ENCODE measurements around the gene AGAP1.

The AGAP1 gene

DNA sequence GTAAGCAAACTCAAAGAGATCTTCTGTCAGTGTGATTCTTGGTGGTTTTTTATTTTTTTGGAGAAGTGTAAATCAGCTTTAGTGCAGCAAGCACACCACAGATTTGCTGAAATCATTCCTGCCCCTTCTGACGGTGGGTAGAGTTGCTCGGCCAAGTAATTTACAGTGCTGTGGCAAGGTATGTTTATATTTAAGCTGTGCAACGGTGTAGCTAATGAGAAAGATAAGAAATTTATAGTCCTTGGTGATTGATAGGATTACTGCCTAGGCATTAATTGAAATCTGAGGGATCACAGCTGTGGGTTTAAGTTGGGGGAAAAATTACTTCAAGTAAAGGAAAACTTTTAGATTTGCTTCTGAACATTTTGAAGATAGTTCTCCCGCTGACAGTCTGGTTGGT, 286.6 kb downstream of the AGAP1 start:
- 94 to 95% methylated on average over 4 of the region's 4 CpGs for WGBS, 2 experiments
- no peaks in the 10 kb centered on the region for H3K27me3 ChIP-seq (ENCODE audit: control insufficient read depth, insufficient read depth, low read length, poor library complexity, severe bottlenecking)
- no peaks in the 10 kb centered on the region for H3K9me3 ChIP-seq (ENCODE audit: control insufficient read depth, low read length)
- no peak overlapping the region for H3K4me3 ChIP-seq (ENCODE audit: insufficient read depth, low read depth, low read length)
- no peak overlapping the region for H3K27ac ChIP-seq (ENCODE audit: insufficient read depth, low read depth, low read length, poor library complexity, severe bottlenecking)
- H3K36me3 ChIP-seq (ENCODE audit: control insufficient read depth, insufficient read depth, low read length), result no peaks in the 10 kb centered on the region
- no peaks in the 10 kb centered on the region for H3K4me1 ChIP-seq (ENCODE audit: control insufficient read depth, insufficient read depth, low read length)

DNA sequence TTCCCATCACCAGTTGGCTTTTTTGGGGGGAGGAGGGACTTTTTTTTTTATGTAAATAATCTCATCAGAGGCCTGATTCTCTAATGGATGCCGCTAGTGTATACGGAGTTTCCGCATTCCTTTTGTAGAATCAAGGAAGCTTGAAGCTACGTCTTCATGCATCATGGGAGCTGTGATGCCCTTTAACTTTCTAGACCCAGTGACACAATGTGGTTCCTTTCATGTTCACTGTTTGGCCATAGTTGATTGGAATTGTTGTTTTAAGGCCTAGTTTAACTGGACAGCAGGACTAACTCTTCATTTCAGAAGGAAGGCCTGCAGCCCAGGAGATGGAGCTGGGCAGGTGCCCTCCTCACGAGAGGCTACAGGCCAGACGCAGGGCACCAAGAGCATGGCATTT, 287.9 kb downstream of the AGAP1 start:
- Histone ChIP-seq H3K9me3 (ENCODE audit: control insufficient read depth, low read length) (no peaks in the 10 kb centered on the region), H3K36me3 (ENCODE audit: control insufficient read depth, insufficient read depth, low read length) (no peaks in the 10 kb centered on the region), H3K4me3 (ENCODE audit: insufficient read depth, low read depth, low read length) (no peak overlapping the region), H3K4me1 (ENCODE audit: control insufficient read depth, insufficient read depth, low read length) (no peaks in the 10 kb centered on the region), H3K27ac (ENCODE audit: insufficient read depth, low read depth, low read length, poor library complexity, severe bottlenecking) (no peak overlapping the region), H3K27me3 (ENCODE audit: control insufficient read depth, insufficient read depth, low read length, poor library complexity, severe bottlenecking) (no peaks in the 10 kb centered on the region)
- WGBS, 2 experiments, result 95% methylated on average over 6 of the region's 6 CpGs

DNA sequence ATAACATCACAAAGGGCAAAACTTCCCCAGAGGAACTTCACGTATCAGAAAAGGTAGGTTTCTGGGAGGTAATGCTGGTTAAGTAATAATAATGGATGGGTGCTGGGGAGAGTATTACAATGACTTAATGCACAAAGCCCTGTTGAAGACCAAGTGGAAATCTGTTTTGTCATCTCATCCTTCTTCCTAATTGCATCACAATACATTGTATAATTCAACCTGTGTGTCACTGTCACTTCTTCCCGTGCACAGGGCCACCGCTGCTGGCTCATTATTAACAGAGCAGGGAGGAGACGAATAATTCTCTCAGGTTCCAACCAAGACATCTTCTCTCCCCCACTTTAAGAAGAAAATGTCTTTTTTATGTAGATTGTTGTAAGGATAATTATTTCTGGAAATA, 290.9 kb downstream of the AGAP1 start:
- no peaks in the 10 kb centered on the region for H3K36me3 ChIP-seq (ENCODE audit: control insufficient read depth, insufficient read depth, low read length)
- no peak overlapping the region for H3K4me3 ChIP-seq (ENCODE audit: insufficient read depth, low read depth, low read length)
- no peaks in the 10 kb centered on the region for H3K9me3 ChIP-seq (ENCODE audit: control insufficient read depth, low read length)
- H3K27me3 ChIP-seq (ENCODE audit: control insufficient read depth, insufficient read depth, low read length, poor library complexity, severe bottlenecking), result no peaks in the 10 kb centered on the region
- H3K4me1 ChIP-seq (ENCODE audit: control insufficient read depth, insufficient read depth, low read length), result no peaks in the 10 kb centered on the region
- no peak overlapping the region for H3K27ac ChIP-seq (ENCODE audit: insufficient read depth, low read depth, low read length, poor library complexity, severe bottlenecking)
- WGBS, 2 experiments, result 85% methylated on average over 2 to 3 of the region's 4 CpGs

DNA sequence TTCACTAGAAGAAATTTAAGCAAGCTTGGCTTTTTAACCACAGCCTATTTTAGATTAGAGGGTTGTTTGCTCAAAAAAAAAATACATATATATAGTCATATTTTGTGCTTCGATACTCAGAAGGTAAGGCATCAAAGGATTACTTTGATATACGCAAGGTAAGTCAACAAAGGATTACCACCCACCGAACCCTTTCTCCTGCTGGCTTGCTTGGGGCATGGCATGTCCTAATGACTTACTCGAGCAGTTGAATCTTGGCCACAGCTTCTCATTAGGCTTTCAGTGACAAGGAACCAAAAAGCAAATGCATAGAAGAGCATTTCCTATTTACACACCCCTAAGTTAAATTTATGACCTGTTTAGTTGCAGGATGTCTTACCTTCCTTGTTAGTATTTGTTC, 295.7 kb downstream of the AGAP1 start:
- no peaks in the 10 kb centered on the region for H3K27me3 ChIP-seq (ENCODE audit: control insufficient read depth, insufficient read depth, low read length, poor library complexity, severe bottlenecking)
- H3K27ac ChIP-seq (ENCODE audit: insufficient read depth, low read depth, low read length, poor library complexity, severe bottlenecking), result no peak overlapping the region
- no peaks in the 10 kb centered on the region for H3K36me3 ChIP-seq (ENCODE audit: control insufficient read depth, insufficient read depth, low read length)
- H3K4me1 ChIP-seq (ENCODE audit: control insufficient read depth, insufficient read depth, low read length), result no peaks in the 10 kb centered on the region
- H3K9me3 ChIP-seq (ENCODE audit: control insufficient read depth, low read length), result no peaks in the 10 kb centered on the region
- WGBS, 2 experiments, result 80 to 84% methylated on average over 4 of the region's 4 CpGs
- H3K4me3 ChIP-seq (ENCODE audit: insufficient read depth, low read depth, low read length), result no peak overlapping the region

DNA sequence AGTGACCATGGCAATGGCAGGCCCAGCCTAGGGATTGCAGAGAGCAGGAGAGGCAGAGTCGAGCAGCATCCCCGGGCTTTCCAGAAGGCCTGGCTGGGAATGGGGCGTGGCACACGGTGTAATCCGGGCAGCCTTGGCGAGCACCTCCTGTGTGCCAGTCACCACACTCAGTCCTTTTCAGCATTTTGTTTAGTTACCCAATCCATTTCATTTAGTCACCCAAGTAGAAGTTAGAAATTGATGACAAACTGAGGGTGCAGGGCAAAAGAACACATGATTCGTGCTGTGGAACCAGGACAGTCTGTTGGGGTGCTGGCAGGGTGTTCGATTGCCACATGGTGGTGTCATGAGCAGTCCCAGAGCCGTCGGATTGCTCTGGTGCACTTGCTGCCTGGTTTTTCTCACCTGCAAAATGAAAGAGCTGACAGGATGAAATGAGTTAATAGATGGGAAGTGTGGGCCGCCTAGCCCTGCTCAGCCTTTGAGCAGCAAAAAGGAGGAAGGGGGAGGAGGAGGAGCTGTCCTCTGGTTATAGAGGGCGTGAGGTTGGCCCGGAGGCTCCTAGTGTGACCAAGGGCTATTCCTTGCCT, 299.4 kb downstream of the AGAP1 start:
- no peaks in the 10 kb centered on the region for H3K9me3 ChIP-seq (ENCODE audit: control insufficient read depth, low read length)
- H3K36me3 ChIP-seq (ENCODE audit: control insufficient read depth, insufficient read depth, low read length), result peaks cover 7% of the 10 kb centered on the region
- 69 to 73% methylated on average over 13 of the region's 13 CpGs for WGBS, 2 experiments
- H3K27ac ChIP-seq (ENCODE audit: insufficient read depth, low read depth, low read length, poor library complexity, severe bottlenecking), result no peak overlapping the region
- no peak overlapping the region for H3K4me3 ChIP-seq (ENCODE audit: insufficient read depth, low read depth, low read length)
- H3K27me3 ChIP-seq (ENCODE audit: control insufficient read depth, insufficient read depth, low read length, poor library complexity, severe bottlenecking), result no peaks in the 10 kb centered on the region
- no peaks in the 10 kb centered on the region for H3K4me1 ChIP-seq (ENCODE audit: control insufficient read depth, insufficient read depth, low read length)

DNA sequence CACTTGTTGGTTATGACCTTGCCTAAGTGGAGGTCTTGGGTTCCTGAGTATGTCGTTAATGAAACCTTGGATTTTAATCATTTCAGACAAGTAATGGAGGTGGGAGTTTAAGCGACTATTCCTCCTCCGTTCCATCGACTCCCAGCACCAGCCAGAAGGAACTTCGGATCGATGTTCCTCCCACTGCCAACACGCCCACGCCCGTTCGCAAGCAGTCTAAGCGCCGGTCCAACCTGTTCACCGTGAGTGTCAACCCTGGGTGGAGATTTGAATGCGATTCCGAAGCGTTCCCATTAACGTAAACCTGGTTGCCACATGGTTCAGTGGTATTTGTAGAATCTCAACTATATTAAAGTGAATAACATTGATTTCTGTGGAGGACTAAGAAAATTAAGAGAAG, 305.4 kb downstream of the AGAP1 start:
- Histone ChIP-seq H3K27me3 (ENCODE audit: control insufficient read depth, insufficient read depth, low read length, poor library complexity, severe bottlenecking) (no peaks in the 10 kb centered on the region), H3K4me1 (ENCODE audit: control insufficient read depth, insufficient read depth, low read length) (no peaks in the 10 kb centered on the region), H3K4me3 (ENCODE audit: insufficient read depth, low read depth, low read length) (no peak overlapping the region), H3K36me3 (ENCODE audit: control insufficient read depth, insufficient read depth, low read length) (peaks cover 16% of the 10 kb centered on the region), H3K27ac (ENCODE audit: insufficient read depth, low read depth, low read length, poor library complexity, severe bottlenecking) (no peak overlapping the region), H3K9me3 (ENCODE audit: control insufficient read depth, low read length) (no peaks in the 10 kb centered on the region)
- 95 to 97% methylated on average over 17 of the region's 17 CpGs for WGBS, 2 experiments

DNA sequence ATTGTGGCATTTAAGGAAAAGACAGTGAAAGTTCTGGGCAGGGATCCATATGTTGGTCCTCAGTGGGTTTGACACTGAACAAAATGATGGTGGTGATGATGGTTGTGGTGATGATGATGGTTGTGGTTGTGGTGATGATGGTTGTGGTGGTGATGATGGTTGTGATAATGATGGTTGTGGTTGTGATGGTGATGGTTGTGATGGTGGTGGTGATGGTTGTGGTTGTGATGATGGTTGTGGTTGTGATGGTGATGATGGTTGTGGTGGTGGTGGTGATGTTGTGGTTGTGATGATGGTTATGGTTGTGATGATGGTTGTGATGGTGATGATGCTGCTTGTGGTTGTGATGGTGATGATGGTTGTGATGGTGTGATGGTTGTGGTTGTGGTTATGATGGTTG, 308.7 kb downstream of the AGAP1 start:
- H3K4me1 ChIP-seq (ENCODE audit: control insufficient read depth, insufficient read depth, low read length), result no peaks in the 10 kb centered on the region
- H3K9me3 ChIP-seq (ENCODE audit: control insufficient read depth, low read length), result no peaks in the 10 kb centered on the region
- H3K4me3 ChIP-seq (ENCODE audit: insufficient read depth, low read depth, low read length), result no peak overlapping the region
- H3K27me3 ChIP-seq (ENCODE audit: control insufficient read depth, insufficient read depth, low read length, poor library complexity, severe bottlenecking), result no peaks in the 10 kb centered on the region
- peaks cover 15% of the 10 kb centered on the region for H3K36me3 ChIP-seq (ENCODE audit: control insufficient read depth, insufficient read depth, low read length)
- no peak overlapping the region for H3K27ac ChIP-seq (ENCODE audit: insufficient read depth, low read depth, low read length, poor library complexity, severe bottlenecking)

DNA sequence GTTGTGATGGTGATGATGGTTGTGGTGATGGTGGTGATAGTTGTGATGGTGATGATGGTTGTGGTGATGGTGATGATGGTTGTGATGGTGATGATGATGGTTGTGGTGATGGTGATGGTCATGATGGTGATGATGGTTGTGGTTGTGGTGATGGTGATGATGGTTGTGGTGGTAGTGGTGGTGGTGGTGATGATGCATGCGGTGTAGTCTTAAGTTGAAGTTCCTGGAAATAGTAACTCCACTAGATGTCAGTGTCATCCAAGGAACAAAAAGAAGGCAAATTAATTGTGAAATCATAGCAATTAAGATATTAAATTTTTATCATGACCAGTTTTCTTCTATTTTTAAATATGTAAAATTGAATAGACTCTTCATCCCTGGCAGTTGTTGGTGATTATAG, 309.2 kb downstream of the AGAP1 start:
- Histone ChIP-seq H3K36me3 (ENCODE audit: control insufficient read depth, insufficient read depth, low read length) (peaks cover 10% of the 10 kb centered on the region), H3K27me3 (ENCODE audit: control insufficient read depth, insufficient read depth, low read length, poor library complexity, severe bottlenecking) (no peaks in the 10 kb centered on the region), H3K4me1 (ENCODE audit: control insufficient read depth, insufficient read depth, low read length) (no peaks in the 10 kb centered on the region), H3K4me3 (ENCODE audit: insufficient read depth, low read depth, low read length) (no peak overlapping the region), H3K9me3 (ENCODE audit: control insufficient read depth, low read length) (no peaks in the 10 kb centered on the region), H3K27ac (ENCODE audit: insufficient read depth, low read depth, low read length, poor library complexity, severe bottlenecking) (no peak overlapping the region)
- WGBS, 2 experiments, result 86 to 96% methylated on average over 1 of the region's 1 CpG

DNA sequence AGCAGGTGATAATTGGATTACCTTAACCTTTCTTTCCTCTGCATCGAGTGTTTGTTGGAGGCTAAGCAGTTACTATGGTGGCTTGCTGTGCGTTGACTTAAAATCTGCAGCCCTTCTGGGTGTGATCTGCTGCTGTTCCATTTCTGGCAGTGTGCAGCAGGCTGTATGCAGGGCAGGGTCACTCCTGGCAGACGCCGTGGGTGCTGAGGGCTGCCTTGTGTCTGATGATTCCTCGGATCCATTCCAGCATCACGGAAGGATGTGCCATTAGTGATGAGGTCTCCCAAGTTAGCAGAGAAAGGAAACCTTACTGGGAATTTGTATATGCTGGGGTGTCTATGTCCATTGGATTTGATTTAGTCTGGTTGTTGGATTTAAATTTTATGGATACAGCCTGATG, 310.8 kb downstream of the AGAP1 start:
- Histone ChIP-seq H3K27me3 (ENCODE audit: control insufficient read depth, insufficient read depth, low read length, poor library complexity, severe bottlenecking) (no peaks in the 10 kb centered on the region), H3K4me3 (ENCODE audit: insufficient read depth, low read depth, low read length) (no peak overlapping the region), H3K27ac (ENCODE audit: insufficient read depth, low read depth, low read length, poor library complexity, severe bottlenecking) (no peak overlapping the region), H3K9me3 (ENCODE audit: control insufficient read depth, low read length) (no peaks in the 10 kb centered on the region), H3K4me1 (ENCODE audit: control insufficient read depth, insufficient read depth, low read length) (no peaks in the 10 kb centered on the region), H3K36me3 (ENCODE audit: control insufficient read depth, insufficient read depth, low read length) (peaks cover 6% of the 10 kb centered on the region)
- 91% methylated on average over 6 of the region's 6 CpGs for WGBS, 2 experiments

DNA sequence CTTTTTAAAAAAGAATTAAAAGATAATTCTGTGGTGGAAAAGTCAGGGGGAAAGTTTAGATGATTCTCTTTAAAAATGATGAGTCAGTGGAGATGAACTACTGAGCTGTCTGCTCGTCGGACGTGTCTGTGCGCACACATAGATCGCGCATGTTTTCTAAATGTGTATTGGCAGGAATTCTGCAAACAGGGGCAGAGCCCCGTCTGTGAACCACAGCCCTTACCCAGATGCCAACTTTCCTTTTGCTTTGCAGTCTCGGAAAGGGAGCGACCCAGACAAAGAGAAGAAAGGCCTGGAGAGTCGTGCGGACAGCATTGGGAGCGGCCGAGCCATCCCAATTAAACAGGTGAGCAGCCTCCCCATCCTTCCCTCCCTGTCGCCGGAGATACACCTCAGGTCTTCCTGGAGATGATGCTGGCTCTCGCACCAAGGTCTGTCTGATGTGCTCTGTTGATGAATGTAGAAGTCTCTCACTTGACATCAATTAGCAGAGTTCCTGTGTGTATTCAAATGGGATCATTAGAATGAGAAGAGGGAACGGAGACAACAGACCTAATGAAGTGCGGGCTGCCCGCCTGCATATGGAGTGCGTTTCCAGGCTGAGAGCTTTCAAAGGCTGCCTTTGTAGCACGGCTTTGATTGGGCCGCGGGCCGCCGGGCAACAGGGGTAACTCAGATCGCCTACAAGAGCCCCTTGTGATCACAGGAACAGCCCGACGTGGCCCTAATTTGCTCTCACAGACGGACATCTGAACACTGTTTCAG, 313.3 kb downstream of the AGAP1 start:
- peaks cover 4% of the 10 kb centered on the region for H3K36me3 ChIP-seq (ENCODE audit: control insufficient read depth, insufficient read depth, low read length)
- WGBS, 2 experiments, result 59% methylated on average over 29 of the region's 29 CpGs
- H3K27me3 ChIP-seq (ENCODE audit: control insufficient read depth, insufficient read depth, low read length, poor library complexity, severe bottlenecking), result no peaks in the 10 kb centered on the region
- H3K9me3 ChIP-seq (ENCODE audit: control insufficient read depth, low read length), result no peaks in the 10 kb centered on the region
- no peaks in the 10 kb centered on the region for H3K4me1 ChIP-seq (ENCODE audit: control insufficient read depth, insufficient read depth, low read length)
- H3K27ac ChIP-seq (ENCODE audit: insufficient read depth, low read depth, low read length, poor library complexity, severe bottlenecking), result no peak overlapping the region
- H3K4me3 ChIP-seq (ENCODE audit: insufficient read depth, low read depth, low read length), result no peak overlapping the region
